A549 (cell line): ENCODE measurements around the gene MIA3. TPM values are rescaled to one million over a fixed set of nuclear protein-coding genes. Genes with fewer than 3 reads are reported as not detected.

Experiments used
- ATAC-seq, 2 experiments: fragments of 200-7000 bp in 1 of 2; fragments of >200 bp in 1 of 2; cut with Nextera tagmentation in 1 of 2; cut with Tn5 transposase in 1 of 2; 3 replicates each; pipeline versions ENCODE4 v1.8.0 to v1.9.1; 2018 to 2020; ENCODE audit warnings: mild to moderate bottlenecking in 1 of 2, moderate library complexity in 1 of 2
- CTCF ChIA-PET: fragments of 300-600 bp; sonication (Branson Sonifier 250); formaldehyde crosslinking; extraction: SDS; loops from one replicate; lab custom pipeline; 2021; ENCODE audit warnings: antibody characterized with exemption, inconsistent platforms; lab: Yijun Ruan, JAX
- POLR2A ChIA-PET: fragments of 350-600 bp; formaldehyde crosslinking; extraction: SDS; loops from one replicate; lab custom pipeline; 2021; ENCODE audit warnings: antibody characterized with exemption, inconsistent platforms; lab: Yijun Ruan, JAX
- DNase-seq, 2 experiments: peaks; one replicate each; pipeline versions ENCODE4 v3.0.0 to v3.0.0-alpha.2; 2011 to 2016; ENCODE audit warnings: low read depth in 1 of 2, low spot score in 1 of 2
- FAIRE-seq: peaks from 2 replicates; lab custom pipeline; 2011; peaks lifted over from hg19 to GRCh38; lab: Jason Lieb, UNC
- H3K27ac ChIP-seq, 2 experiments: fragments of >200 bp; sonication (Bioruptor Twin); formaldehyde crosslinking; 3 replicates each; pipeline ENCODE4 v1.5.1; 2016 to 2017
- H3K4me1 ChIP-seq: fragments of >200 bp; sonication (Bioruptor Twin); formaldehyde crosslinking; 3 replicates; pipeline ENCODE4 v1.6.1; 2016
- H3K4me2 ChIP-seq: fragments of >200 bp; sonication (Bioruptor Twin); formaldehyde crosslinking; 3 replicates; pipeline ENCODE4 v1.6.1; 2016
- H3K4me3 ChIP-seq: fragments of >200 bp; sonication (Bioruptor Twin); formaldehyde crosslinking; 3 replicates; pipeline ENCODE4 v1.5.1; 2016
- H3K9me3 ChIP-seq: fragments of >200 bp; sonication (Bioruptor Twin); formaldehyde crosslinking; 3 replicates; pipeline ENCODE4 v1.6.1; 2016
- BHLHE40 ChIP-seq: IDR thresholded peaks from 2 replicates; pipeline ENCODE4 v1.6.1; 2012; ENCODE audit warnings: low read depth, low read length, inconsistent platforms
- CTCF ChIP-seq: fragments of >200 bp; sonication (Bioruptor Twin); formaldehyde crosslinking; IDR thresholded peaks from 3 replicates; pipeline ENCODE4 v1.5.1; 2016
- ELK1 ChIP-seq: fragments of 150-350 bp; IDR thresholded peaks from 2 replicates; pipeline ENCODE4 v1.6.1; 2014; ENCODE audit warnings: low read depth, mild to moderate bottlenecking, low read length
- FOXS1 ChIP-seq: fragments of 250-450 bp; sonication (Bioruptor Pico); IDR thresholded peaks from 2 replicates; pipeline ENCODE4 v1.5.0; 2020; ENCODE audit warnings: mild to moderate bottlenecking, moderate library complexity
- HDAC2 ChIP-seq: fragments of 200-600 bp; sonication (generic); IDR thresholded peaks from 2 replicates; pipeline ENCODE4 v1.6.1; 2016
- HOXB13 ChIP-seq: fragments of 250-450 bp; sonication (Bioruptor Pico); IDR thresholded peaks from 2 replicates; pipeline ENCODE4 v1.5.0; 2020; ENCODE audit warnings: low read depth, mild to moderate bottlenecking, moderate library complexity
- JUNB ChIP-seq: fragments of >200 bp; sonication (Bioruptor Twin); formaldehyde crosslinking; IDR thresholded peaks from 2 replicates; pipeline ENCODE4 v1.6.1; 2016
- MAFK ChIP-seq: fragments of 450-650 bp; IDR thresholded peaks from 2 replicates; pipeline ENCODE4 v1.6.1; 2014; ENCODE audit not compliant: partially characterized antibody
- MAX ChIP-seq: IDR thresholded peaks from 2 replicates; pipeline ENCODE4 v1.6.1; 2012
- NPAS2 ChIP-seq: fragments of 250-450 bp; sonication (Bioruptor Pico); IDR thresholded peaks from 2 replicates; pipeline ENCODE4 v1.8.0; 2022; ENCODE audit warnings: mild to moderate bottlenecking, moderate library complexity, borderline replicate concordance
- PBX3 ChIP-seq: IDR thresholded peaks from 2 replicates; pipeline ENCODE4 v1.6.1; 2012
- PHF8 ChIP-seq: fragments of 200-600 bp; sonication (generic); IDR thresholded peaks from 2 replicates; pipeline ENCODE4 v1.6.1; 2016; ENCODE audit warnings: low read depth, mild to moderate bottlenecking, antibody characterized with exemption, moderate library complexity, borderline replicate concordance
- POLR2A ChIP-seq: IDR thresholded peaks from 2 replicates; pipeline ENCODE4 v1.6.1; 2012; ENCODE audit warnings: mild to moderate bottlenecking, low read length
- RAD21 ChIP-seq, 2 experiments: fragments of >200 bp in 1 of 2; sonication (Bioruptor Twin) in 1 of 2; formaldehyde crosslinking in 1 of 2; IDR thresholded peaks in 1 of 2; conservative IDR thresholded peaks in 1 of 2; 2 replicates in 1 of 2; 3 replicates in 1 of 2; pipeline ENCODE4 v1.6.1; 2012 to 2018; ENCODE audit warnings: inconsistent platforms in 1 of 2
- RCOR1 ChIP-seq: fragments of 150-350 bp; IDR thresholded peaks from 2 replicates; pipeline ENCODE4 v1.6.1; 2014; ENCODE audit warnings: antibody characterized with exemption, low read length, low read depth
- SMC3 ChIP-seq: fragments of >200 bp; sonication (Bioruptor Twin); formaldehyde crosslinking; IDR thresholded peaks from 3 replicates; pipeline ENCODE4 v1.6.1; 2018; ENCODE audit warnings: inconsistent platforms
- SREBF2 ChIP-seq: fragments of 450-650 bp; IDR thresholded peaks from 2 replicates; pipeline ENCODE4 v1.6.1; 2014; ENCODE audit warnings: mild to moderate bottlenecking, moderate library complexity
- USF2 ChIP-seq: fragments of 450-650 bp; IDR thresholded peaks from 2 replicates; pipeline ENCODE4 v1.6.1; 2014; ENCODE audit warnings: antibody characterized with exemption
- ZC3H11A ChIP-seq: fragments of 450-650 bp; IDR thresholded peaks from 2 replicates; pipeline ENCODE4 v1.6.1; 2014; ENCODE audit warnings: antibody characterized with exemption, mild to moderate bottlenecking
- WGBS: methylation state at CpG from one replicate; pipeline ENCODE4 v1.1.6; 2017; ENCODE audit errors: missing lambda C conversion rate; 5-methylcytosine and 5-hydroxymethylcytosine counted together
- polyA plus RNA-seq, 4 experiments: library from polyadenylated mRNA; depleted of rRNA in 3 of 4; stranded (reverse); fragments of >200 nt; fragmentation: RNase III in 1 of 4; extraction: RNeasy Plus Mini Kit Qiagen cat#74134 plus additional on column Dnase treatment in 1 of 4; gene quantifications; 2 replicates in 3 of 4; 3 replicates in 1 of 4; pipeline ENCODE4 v1.2.3, GENCODE V29; 2011 to 2017

Gene MIA3
- polyA plus RNA-seq, 2 of the 4 experiments (the other 2 are of a cell fraction), result 17.2 to 39.2 TPM

GRCh38 chr1:222634180-222635013, 16.5 kb downstream of the MIA3 start:
- FAIRE-seq, result peak; percentile 59

GRCh38 chr1:222641269-222641948, 23.5 kb downstream of the MIA3 start:
- H3K4me2 ChIP-seq, result no peak overlapping the region
- WGBS, result 74% methylated on average over 5 of the region's 5 CpGs
- TF ChIP-seq ZC3H11A (no peak), ELK1 (no peak)
- H3K4me1 ChIP-seq, result peaks cover 18% of the 10 kb centered on the region
- POLR2A ChIA-PET, result no interaction called here
- CTCF ChIA-PET, result interaction anchor here (0.5 to 2.6 kb wide), 2 partner anchors 176 to 570 kb away, joined by 3 to 11 read pairs; no protein-coding TSS in a partner anchor
- FAIRE-seq (no peak), DNase-seq (no peak), ATAC-seq (no peak)
- no peak overlapping the region for H3K4me3 ChIP-seq
- no peak overlapping the region for H3K27ac ChIP-seq
- H3K9me3 ChIP-seq, result no peaks in the 10 kb centered on the region

More at GRCh38 chr1:222634180-222635013, 16.5 kb downstream of the MIA3 start:
- 28% methylated on average over 7 of the region's 7 CpGs for WGBS
- TF ChIP-seq RCOR1 (no peak), USF2 (no peak), SREBF2 (no peak), JUNB (no peak), NPAS2 (CRISPR knock-in tag) (no peak), SMC3 (peak; percentile 89), PHF8 (no peak), CTCF (peak; percentile 93), RAD21 (conservative IDR thresholded peaks at IDR 0.05 in 1 of 2, IDR thresholded peaks at IDR 0.05 in 1 of 2) (peak; percentile 81)
- no peaks in the 10 kb centered on the region for H3K4me1 ChIP-seq
- peak; percentile 87 to 95 for ATAC-seq
- H3K27ac ChIP-seq, result no peak overlapping the region
- no peak overlapping the region for H3K4me2 ChIP-seq
- H3K9me3 ChIP-seq, result no peaks in the 10 kb centered on the region
- peak; percentile 71 to 89 for DNase-seq
- ChIA-PET POLR2A (interaction anchor here (1.0 to 1.7 kb wide), 3 partner anchors 9 to 169 kb away, joined by 5 to 16 read pairs (median 8); partner anchors contain the start of gene TAF1A), CTCF (interaction anchor here (0.6 to 8.4 kb wide), 22 partner anchors 9 to 1840 kb away, joined by 3 to 99 read pairs (median 4); partner anchors contain the start of gene TAF1A)
- H3K4me3 ChIP-seq, result no peak overlapping the region

- POLR2A ChIA-PET, result interaction anchor here (2.0 kb wide), 1 partner anchor 8 kb away, joined by 16 read pairs; no protein-coding TSS in a partner anchor
- no peak for DNase-seq
- TF ChIP-seq CTCF (no peak), MAFK (no peak), BHLHE40 (no peak), FOXS1 (no peak), POLR2A (no peak), PBX3 (no peak), MAX (no peak), HDAC2 (no peak), ELK1 (no peak), HOXB13 (no peak)
Measured at GRCh38 chr1:222642468-222642867, 24.6 kb downstream of the MIA3 start.

More at GRCh38 chr1:222642468-222642867, 24.6 kb downstream of the MIA3 start:
- H3K4me2 ChIP-seq, result no peak overlapping the region
- CTCF ChIA-PET, result interaction anchor here (1.0 to 2.0 kb wide), 2 partner anchors 8 to 187 kb away, joined by 3 to 7 read pairs; no protein-coding TSS in a partner anchor
- 39% methylated on average over 1 of the region's 1 CpG for WGBS
- no peaks in the 10 kb centered on the region for H3K9me3 ChIP-seq
- H3K4me1 ChIP-seq, result peaks cover 18% of the 10 kb centered on the region
- no peak overlapping the region for H3K27ac ChIP-seq
- no peak for FAIRE-seq
- no peak for ATAC-seq
- no peak overlapping the region for H3K4me3 ChIP-seq
